PC-9 (cell line): ENCODE results near the gene PITX1. TPM values are rescaled to one million over a fixed set of nuclear protein-coding genes. Genes with fewer than 3 reads are reported as not detected.

Source experiments
- BruUV-seq: library from RNA; stranded (reverse); fragments of 400-500 nt; replicated peaks from 2 replicates; lab custom pipeline; 2021; lab: Mats Ljungman, UMichigan
- CTCF ChIA-PET: fragments of 300-600 bp; sonication (Branson Sonifier 250); formaldehyde crosslinking; loops from one replicate; lab custom pipeline; 2022; ENCODE audit warnings: antibody characterized with exemption; lab: Charles Lee
- POLR2A ChIA-PET: fragments of 300-600 bp; sonication (Branson Sonifier 250); formaldehyde crosslinking; loops from one replicate; lab custom pipeline; 2022; ENCODE audit warnings: antibody characterized with exemption; ENCODE audit not compliant: unreplicated experiment; lab: Charles Lee
- DNase-seq, 2 experiments: peaks; one replicate each; pipeline versions ENCODE4 v3.0.0 to v3.0.0-alpha.2; 2015 to 2022; ENCODE audit warnings: mixed read lengths in 1 of 2
- H2AFZ ChIP-seq: fragments of 200-600 bp; sonication (generic); 2 replicates; pipeline ENCODE4 v1.8.1; 2017; ENCODE audit warnings: antibody characterized with exemption
- H3F3A ChIP-seq: fragments of 200-600 bp; sonication (generic); 2 replicates; pipeline ENCODE4 v1.8.1; 2017; ENCODE audit warnings: antibody characterized with exemption, mild to moderate bottlenecking, low read depth; ENCODE audit not compliant: insufficient read depth
- H3K27ac ChIP-seq: fragments of 200-600 bp; sonication (generic); 2 replicates; pipeline ENCODE4 v1.6.1; 2016; ENCODE audit warnings: mixed run types
- H3K27me3 ChIP-seq: fragments of 200-600 bp; sonication (generic); 2 replicates; pipeline ENCODE4 v1.6.1; 2016; ENCODE audit warnings: low read depth, mixed run types; ENCODE audit not compliant: insufficient read depth
- H3K36me3 ChIP-seq: fragments of 200-600 bp; sonication (generic); 2 replicates; pipeline ENCODE4 v1.6.1; 2016; ENCODE audit warnings: low read depth, mixed run types
- H3K4me1 ChIP-seq: fragments of 200-600 bp; sonication (generic); replicated peaks from 2 replicates; pipeline ENCODE4 v1.6.1; 2016; ENCODE audit warnings: mixed run types; ENCODE audit not compliant: insufficient read depth
- H3K4me2 ChIP-seq: fragments of 200-600 bp; sonication (generic); 2 replicates; pipeline ENCODE4 v1.6.1; 2017; ENCODE audit warnings: mixed run types
- H3K4me3 ChIP-seq: fragments of 200-600 bp; sonication (generic); 2 replicates; pipeline ENCODE4 v1.6.1; 2016; ENCODE audit warnings: mixed run types
- H3K79me2 ChIP-seq: fragments of 200-600 bp; sonication (generic); 2 replicates; pipeline ENCODE4 v1.6.1; 2017; ENCODE audit warnings: low read depth, mixed run types
- H3K9me2 ChIP-seq: fragments of 200-600 bp; sonication (generic); 2 replicates; pipeline ENCODE4 v1.8.1; 2017; ENCODE audit warnings: mild to moderate bottlenecking; ENCODE audit not compliant: insufficient read depth
- H3K9me3 ChIP-seq: fragments of 200-600 bp; sonication (generic); 2 replicates; pipeline ENCODE4 v1.8.1; 2016; ENCODE audit warnings: low read depth; ENCODE audit not compliant: insufficient read depth
- H4K20me1 ChIP-seq: fragments of 200-600 bp; sonication (generic); 2 replicates; pipeline ENCODE4 v1.8.1; 2017; ENCODE audit not compliant: insufficient read depth
- EZH2 ChIP-seq: fragments of 200-600 bp; sonication (generic); IDR thresholded peaks from 2 replicates; pipeline ENCODE4 v1.8.0; 2017; ENCODE audit warnings: antibody characterized with exemption, low read depth
- intact Hi-C: fragments of 100-400 bp; cut with micrococcal nuclease; formaldehyde crosslinking; loops from one replicate; pipeline ENCODE4 v1.10.0; 2022; ENCODE audit not compliant: unreplicated experiment
- total RNA-seq: library from RNA; stranded (reverse); gene quantifications from 2 replicates; pipeline ENCODE4 v1.2.3, GENCODE V29; 2021
- TF ChIP-seq, protein P1 (sequence below): fragments of 200-600 bp; sonication (generic); conservative IDR thresholded peaks from 2 replicates; pipeline ENCODE4 v1.6.1; 2017; ENCODE audit warnings: mixed run types, antibody characterized with exemption, mild to moderate bottlenecking, moderate library complexity

PITX1 gene
- total RNA-seq, 1 experiment from 2014 or later = 27.8 TPM

DNA sequence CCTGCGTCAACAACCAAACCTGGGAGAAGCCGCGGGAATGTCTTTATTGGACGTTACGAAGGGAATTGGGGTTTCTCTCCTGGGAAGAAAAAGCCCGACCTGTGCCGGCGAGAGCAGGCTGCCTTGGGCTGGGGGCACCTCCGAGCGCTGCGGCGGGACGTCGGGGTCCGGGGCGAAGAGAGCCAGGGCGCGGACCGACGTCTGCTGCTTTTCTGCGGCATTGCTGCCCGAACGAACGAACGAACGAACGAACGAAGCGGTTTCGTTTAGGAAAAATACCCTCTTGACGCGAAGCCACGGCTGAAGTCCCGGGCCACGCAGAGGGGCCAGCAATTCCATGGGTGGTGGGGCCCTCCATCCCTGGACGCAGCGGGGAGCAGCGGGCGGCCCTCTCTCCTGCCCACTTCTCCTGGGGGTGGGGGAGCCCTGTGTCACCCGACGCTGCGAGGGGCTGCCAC is 4.8 kb upstream of the PITX1 start:
- no peak for DNase-seq
- BruUV-seq = no TSS peak
- no peaks in the 10 kb centered on the region for H3K9me3 ChIP-seq
- no peaks in the 10 kb centered on the region for H4K20me1 ChIP-seq
- H3F3A ChIP-seq = peaks cover 12% of the 10 kb centered on the region; the same call in 1 of the 2 replicates
- no peaks in the 10 kb centered on the region for H3K36me3 ChIP-seq
- no peaks in the 10 kb centered on the region for H3K9me2 ChIP-seq
- ChIA-PET POLR2A (no interaction called here), CTCF (interaction anchor here (0.7 kb wide), 1 partner anchor 56 kb away, joined by 3 read pairs; no protein-coding TSS in a partner anchor)
- peaks cover 11% of the 10 kb centered on the region for H3K4me1 ChIP-seq
- H2AFZ ChIP-seq = no peak overlapping the region
- H3K4me3 ChIP-seq = peak overlapping the region; percentile 56; the same call in 1 of the 2 replicates
- intact Hi-C loops = loop anchor here (10.0 kb wide), 1 partner anchor 46 kb away; no protein-coding TSS in a partner anchor
- no peak for TF ChIP-seq EZH2
- TF ChIP-seq, protein P1, sequence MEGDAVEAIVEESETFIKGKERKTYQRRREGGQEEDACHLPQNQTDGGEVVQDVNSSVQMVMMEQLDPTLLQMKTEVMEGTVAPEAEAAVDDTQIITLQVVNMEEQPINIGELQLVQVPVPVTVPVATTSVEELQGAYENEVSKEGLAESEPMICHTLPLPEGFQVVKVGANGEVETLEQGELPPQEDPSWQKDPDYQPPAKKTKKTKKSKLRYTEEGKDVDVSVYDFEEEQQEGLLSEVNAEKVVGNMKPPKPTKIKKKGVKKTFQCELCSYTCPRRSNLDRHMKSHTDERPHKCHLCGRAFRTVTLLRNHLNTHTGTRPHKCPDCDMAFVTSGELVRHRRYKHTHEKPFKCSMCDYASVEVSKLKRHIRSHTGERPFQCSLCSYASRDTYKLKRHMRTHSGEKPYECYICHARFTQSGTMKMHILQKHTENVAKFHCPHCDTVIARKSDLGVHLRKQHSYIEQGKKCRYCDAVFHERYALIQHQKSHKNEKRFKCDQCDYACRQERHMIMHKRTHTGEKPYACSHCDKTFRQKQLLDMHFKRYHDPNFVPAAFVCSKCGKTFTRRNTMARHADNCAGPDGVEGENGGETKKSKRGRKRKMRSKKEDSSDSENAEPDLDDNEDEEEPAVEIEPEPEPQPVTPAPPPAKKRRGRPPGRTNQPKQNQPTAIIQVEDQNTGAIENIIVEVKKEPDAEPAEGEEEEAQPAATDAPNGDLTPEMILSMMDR = no peak
- H3K4me2 ChIP-seq = peak overlapping the region; percentile 79
- no peak overlapping the region for H3K27ac ChIP-seq
- H3K27me3 ChIP-seq = no peaks in the 10 kb centered on the region
- H3K79me2 ChIP-seq = no peaks in the 10 kb centered on the region

DNA sequence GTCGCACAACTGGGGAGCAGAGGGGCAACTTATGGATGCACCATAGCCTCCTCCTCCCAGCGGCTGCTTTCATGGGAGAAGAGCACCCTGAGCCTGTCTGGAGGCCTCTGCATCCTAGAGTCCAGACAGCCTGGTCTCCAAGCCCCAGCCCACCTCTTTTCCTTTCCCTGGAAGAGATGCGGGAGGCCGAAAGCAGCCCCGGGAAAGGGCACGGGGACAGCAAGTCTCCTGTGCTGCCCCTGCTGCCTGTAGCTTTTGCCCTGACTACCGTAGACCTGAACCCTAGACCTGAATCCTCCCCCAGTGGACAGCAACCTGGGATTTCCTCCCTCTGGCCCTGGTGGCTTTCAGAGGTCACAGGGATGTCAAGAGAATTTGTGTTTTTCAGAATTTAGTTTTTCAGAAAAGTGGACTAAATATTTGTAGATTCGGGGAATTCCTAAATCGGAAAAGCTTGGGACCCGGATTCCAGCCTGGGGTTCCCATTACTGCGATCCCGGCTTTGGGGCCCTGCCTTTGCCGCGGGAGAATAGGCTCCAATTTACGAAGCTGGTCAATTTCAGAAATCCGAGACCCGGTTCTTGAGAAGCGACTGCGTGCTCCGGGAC is 4.3 kb upstream of the PITX1 start:
- no peak overlapping the region for H3K27ac ChIP-seq
- TF ChIP-seq, protein P1 = no peak
- TF ChIP-seq EZH2 = no peak
- intact Hi-C loops = loop anchor here (10.0 kb wide), 1 partner anchor 46 kb away; no protein-coding TSS in a partner anchor
- no TSS peak for BruUV-seq
- H3K36me3 ChIP-seq = no peaks in the 10 kb centered on the region
- ChIA-PET POLR2A (no interaction called here), CTCF (no interaction called here)
- H3K27me3 ChIP-seq = no peaks in the 10 kb centered on the region
- no peaks in the 10 kb centered on the region for H3K9me3 ChIP-seq
- no peaks in the 10 kb centered on the region for H4K20me1 ChIP-seq
- peaks cover 3% of the 10 kb centered on the region for H3K79me2 ChIP-seq
- no peak for DNase-seq
- no peak overlapping the region for H2AFZ ChIP-seq
- peaks cover 11% of the 10 kb centered on the region for H3K4me1 ChIP-seq
- H3K4me2 ChIP-seq = no peak overlapping the region
- H3F3A ChIP-seq = peaks cover 12% of the 10 kb centered on the region; the same call in 1 of the 2 replicates
- no peak overlapping the region for H3K4me3 ChIP-seq
- no peaks in the 10 kb centered on the region for H3K9me2 ChIP-seq

DNA sequence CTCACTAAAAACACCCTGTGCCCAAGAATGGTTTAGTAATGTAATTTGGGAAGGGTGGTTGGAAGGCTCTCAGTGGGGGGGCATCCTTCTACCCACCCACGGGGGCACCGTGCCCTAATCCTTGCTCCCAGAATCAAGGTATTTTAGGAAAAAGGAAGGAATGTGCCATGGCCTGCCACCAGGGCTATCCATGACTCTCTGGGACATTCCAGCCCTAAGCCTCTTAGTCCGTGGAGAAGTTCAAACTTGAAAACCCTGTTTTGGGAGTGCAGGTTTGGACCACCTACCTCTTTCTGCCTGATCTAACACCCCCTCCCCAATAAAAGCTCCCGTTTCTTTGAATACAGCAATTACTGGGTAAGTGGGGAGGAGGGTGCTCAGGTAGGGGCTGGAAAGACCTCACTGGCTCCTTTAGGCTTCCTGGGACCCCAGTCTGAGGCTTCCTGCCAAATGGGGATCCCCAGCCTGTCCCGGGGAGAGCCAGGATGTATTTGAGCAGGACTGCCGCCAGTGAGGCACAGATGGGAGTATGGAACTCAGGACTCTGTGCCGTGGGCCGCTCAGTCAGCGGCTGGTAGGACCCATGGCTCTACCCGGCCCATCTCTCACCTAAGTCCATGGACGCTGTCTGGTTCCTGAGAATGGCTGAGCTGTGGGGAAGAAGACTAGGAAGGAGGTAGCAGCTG is 3.6 kb upstream of the PITX1 start:
- H3K27me3 ChIP-seq = no peaks in the 10 kb centered on the region
- intact Hi-C loops = loop anchor here (10.0 kb wide), 1 partner anchor 47 kb away; no protein-coding TSS in a partner anchor
- H4K20me1 ChIP-seq = no peaks in the 10 kb centered on the region
- DNase-seq = no peak
- peaks cover 11% of the 10 kb centered on the region for H3K4me1 ChIP-seq
- ChIA-PET CTCF (no interaction called here), POLR2A (no interaction called here)
- peaks cover 12% of the 10 kb centered on the region; the same call in 1 of the 2 replicates for H3F3A ChIP-seq
- peaks cover 10% of the 10 kb centered on the region for H3K79me2 ChIP-seq
- H3K36me3 ChIP-seq = no peaks in the 10 kb centered on the region
- no peak overlapping the region for H2AFZ ChIP-seq
- no peaks in the 10 kb centered on the region for H3K9me2 ChIP-seq
- TF ChIP-seq EZH2 = no peak
- TF ChIP-seq, protein P1 = no peak
- H3K27ac ChIP-seq = no peak overlapping the region
- H3K4me2 ChIP-seq = no peak overlapping the region
- H3K4me3 ChIP-seq = no peak overlapping the region
- no TSS peak for BruUV-seq
- H3K9me3 ChIP-seq = no peaks in the 10 kb centered on the region
